ENCODE data around the gene ADM5. TPM values are rescaled to one million over a fixed set of nuclear protein-coding genes. Genes with fewer than 3 reads are reported as not detected.

ADM5 gene
- total and polyA plus RNA-seq, 2 donors (not counting 1 experiment from before 2014, with no cell fraction given), result 0.06 to 0.33 TPM

DNA sequence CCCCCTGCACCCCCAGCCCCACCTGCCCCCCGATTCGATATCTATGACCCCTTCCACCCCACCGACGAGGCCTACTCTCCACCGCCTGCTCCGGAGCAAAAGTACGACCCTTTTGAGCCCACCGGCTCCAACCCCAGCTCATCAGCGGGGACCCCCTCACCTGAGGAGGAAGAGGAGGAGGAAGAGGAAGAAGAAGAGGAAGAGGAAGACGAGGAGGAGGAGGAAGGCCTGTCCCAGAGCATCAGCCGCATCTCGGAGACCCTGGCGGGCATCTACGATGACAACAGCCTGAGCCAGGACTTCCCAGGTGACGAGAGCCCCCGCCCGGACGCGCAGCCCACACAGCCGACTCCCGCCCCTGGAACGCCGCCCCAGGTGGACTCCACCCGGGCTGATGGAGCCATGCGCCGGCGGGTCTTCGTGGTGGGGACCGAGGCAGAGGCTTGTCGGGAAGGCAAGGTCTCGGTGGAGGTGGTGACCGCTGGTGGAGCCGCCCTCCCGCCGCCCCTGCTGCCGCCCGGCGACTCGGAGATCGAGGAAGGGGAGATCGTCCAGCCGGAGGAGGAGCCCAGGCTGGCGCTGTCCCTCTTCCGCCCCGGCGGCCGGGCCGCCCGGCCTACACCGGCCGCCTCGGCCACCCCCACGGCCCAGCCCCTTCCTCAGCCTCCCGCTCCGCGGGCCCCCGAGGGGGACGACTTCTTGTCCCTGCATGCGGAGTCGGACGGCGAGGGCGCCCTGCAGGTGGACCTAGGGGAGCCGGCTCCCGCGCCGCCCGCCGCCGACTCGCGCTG is 38.2 kb upstream of the ADM5 start:
- Histone ChIP-seq H3K27me3 (ENCODE audit: control insufficient read depth, insufficient read depth, low read length) (no peaks in the 10 kb centered on the region), H3K4me3 (replicated peaks in 1 of 4; ENCODE audit: control extremely low read depth in 1 of 4, insufficient read depth in 1 of 4, low read depth in 3 of 4, low read length in 4 of 4) (no peak overlapping the region), H3K9ac (ENCODE audit: insufficient read depth, low read length) (no peak overlapping the region), H3K4me1 (ENCODE audit: control insufficient read depth, extremely low read depth, insufficient read depth, low read length) (no peaks in the 10 kb centered on the region), H3K79me2 (ENCODE audit: control insufficient read depth, insufficient read depth, low read length) (peaks cover 17% of the 10 kb centered on the region), H3K9me3 (ENCODE audit: control insufficient read depth, insufficient read depth, low read depth, low read length) (no peaks in the 10 kb centered on the region), H3K27ac (ENCODE audit: insufficient read depth, low read length) (no peak overlapping the region), H4K20me1 (ENCODE audit: control insufficient read depth, extremely low read depth, insufficient read depth, low read length) (no peaks in the 10 kb centered on the region), H2AFZ (ENCODE audit: low read length) (no peak overlapping the region), H3K36me3 (ENCODE audit: control insufficient read depth, insufficient read depth, low read length) (peaks cover 37% of the 10 kb centered on the region), H3K4me2 (ENCODE audit: extremely low read depth, insufficient read depth, low read length) (no peak overlapping the region)
- no peak for DNase-seq (ENCODE audit: low read depth in 2 of 2)
- TF ChIP-seq, protein P1, sequence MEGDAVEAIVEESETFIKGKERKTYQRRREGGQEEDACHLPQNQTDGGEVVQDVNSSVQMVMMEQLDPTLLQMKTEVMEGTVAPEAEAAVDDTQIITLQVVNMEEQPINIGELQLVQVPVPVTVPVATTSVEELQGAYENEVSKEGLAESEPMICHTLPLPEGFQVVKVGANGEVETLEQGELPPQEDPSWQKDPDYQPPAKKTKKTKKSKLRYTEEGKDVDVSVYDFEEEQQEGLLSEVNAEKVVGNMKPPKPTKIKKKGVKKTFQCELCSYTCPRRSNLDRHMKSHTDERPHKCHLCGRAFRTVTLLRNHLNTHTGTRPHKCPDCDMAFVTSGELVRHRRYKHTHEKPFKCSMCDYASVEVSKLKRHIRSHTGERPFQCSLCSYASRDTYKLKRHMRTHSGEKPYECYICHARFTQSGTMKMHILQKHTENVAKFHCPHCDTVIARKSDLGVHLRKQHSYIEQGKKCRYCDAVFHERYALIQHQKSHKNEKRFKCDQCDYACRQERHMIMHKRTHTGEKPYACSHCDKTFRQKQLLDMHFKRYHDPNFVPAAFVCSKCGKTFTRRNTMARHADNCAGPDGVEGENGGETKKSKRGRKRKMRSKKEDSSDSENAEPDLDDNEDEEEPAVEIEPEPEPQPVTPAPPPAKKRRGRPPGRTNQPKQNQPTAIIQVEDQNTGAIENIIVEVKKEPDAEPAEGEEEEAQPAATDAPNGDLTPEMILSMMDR (conservative IDR thresholded peaks at IDR 0.05 in 1 of 2, IDR thresholded peaks at IDR 0.05 in 1 of 2; ENCODE audit: low read depth in 1 of 2, low read length in 2 of 2), result no peak
- TF ChIP-seq EZH2 (IDR thresholded peaks at IDR 0.05; ENCODE audit: low read length, missing control alignments), result no peak

DNA sequence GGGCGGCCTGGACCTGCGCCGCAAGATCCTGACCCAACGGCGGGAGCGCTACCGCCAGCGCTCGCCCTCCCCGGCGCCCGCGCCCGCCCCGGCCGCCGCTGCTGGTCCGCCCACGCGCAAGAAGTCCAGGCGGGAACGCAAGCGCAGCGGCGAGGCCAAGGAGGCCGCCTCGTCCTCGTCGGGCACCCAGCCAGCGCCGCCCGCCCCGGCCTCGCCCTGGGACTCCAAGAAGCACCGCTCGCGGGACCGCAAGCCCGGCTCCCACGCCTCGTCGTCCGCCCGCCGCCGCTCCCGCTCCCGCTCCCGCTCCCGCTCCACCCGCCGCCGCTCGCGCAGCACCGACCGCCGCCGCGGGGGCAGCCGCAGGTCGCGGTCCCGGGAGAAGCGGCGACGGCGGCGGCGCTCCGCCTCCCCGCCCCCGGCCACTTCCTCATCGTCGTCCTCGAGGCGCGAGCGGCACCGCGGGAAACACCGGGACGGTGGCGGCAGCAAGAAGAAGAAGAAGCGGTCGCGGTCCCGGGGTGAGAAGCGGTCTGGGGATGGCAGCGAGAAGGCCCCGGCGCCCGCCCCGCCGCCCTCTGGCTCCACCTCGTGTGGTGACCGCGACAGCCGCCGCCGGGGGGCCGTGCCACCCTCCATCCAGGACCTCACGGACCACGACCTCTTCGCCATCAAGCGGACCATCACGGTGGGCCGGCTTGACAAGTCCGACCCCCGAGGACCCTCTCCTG is 37.4 kb upstream of the ADM5 start:
- Histone ChIP-seq H3K27me3 (ENCODE audit: control insufficient read depth, insufficient read depth, low read length) (no peaks in the 10 kb centered on the region), H3K4me3 (replicated peaks in 1 of 4; ENCODE audit: control extremely low read depth in 1 of 4, insufficient read depth in 1 of 4, low read depth in 3 of 4, low read length in 4 of 4) (no peak overlapping the region), H3K9me3 (ENCODE audit: control insufficient read depth, insufficient read depth, low read depth, low read length) (no peaks in the 10 kb centered on the region), H4K20me1 (ENCODE audit: control insufficient read depth, extremely low read depth, insufficient read depth, low read length) (no peaks in the 10 kb centered on the region), H2AFZ (ENCODE audit: low read length) (no peak overlapping the region), H3K9ac (ENCODE audit: insufficient read depth, low read length) (no peak overlapping the region), H3K36me3 (ENCODE audit: control insufficient read depth, insufficient read depth, low read length) (peaks cover 41% of the 10 kb centered on the region), H3K79me2 (ENCODE audit: control insufficient read depth, insufficient read depth, low read length) (peaks cover 12% of the 10 kb centered on the region), H3K27ac (ENCODE audit: insufficient read depth, low read length) (no peak overlapping the region), H3K4me1 (ENCODE audit: control insufficient read depth, extremely low read depth, insufficient read depth, low read length) (no peaks in the 10 kb centered on the region), H3K4me2 (ENCODE audit: extremely low read depth, insufficient read depth, low read length) (no peak overlapping the region)
- TF ChIP-seq EZH2 (IDR thresholded peaks at IDR 0.05; ENCODE audit: low read length, missing control alignments), result no peak
- TF ChIP-seq, protein P1 (conservative IDR thresholded peaks at IDR 0.05 in 1 of 2, IDR thresholded peaks at IDR 0.05 in 1 of 2; ENCODE audit: low read depth in 1 of 2, low read length in 2 of 2), result no peak
- DNase-seq (ENCODE audit: low read depth in 2 of 2), result no peak

Measured in fibroblast of lung (primary cell).